ENCODE results near the gene TBC1D30. TPM values are rescaled to one million over a fixed set of nuclear protein-coding genes. Genes with fewer than 3 reads are reported as not detected.

Gene TBC1D30
- total and polyA plus RNA-seq, 4 donors: 0.46 to 2.2 (median 0.70) TPM

DNA sequence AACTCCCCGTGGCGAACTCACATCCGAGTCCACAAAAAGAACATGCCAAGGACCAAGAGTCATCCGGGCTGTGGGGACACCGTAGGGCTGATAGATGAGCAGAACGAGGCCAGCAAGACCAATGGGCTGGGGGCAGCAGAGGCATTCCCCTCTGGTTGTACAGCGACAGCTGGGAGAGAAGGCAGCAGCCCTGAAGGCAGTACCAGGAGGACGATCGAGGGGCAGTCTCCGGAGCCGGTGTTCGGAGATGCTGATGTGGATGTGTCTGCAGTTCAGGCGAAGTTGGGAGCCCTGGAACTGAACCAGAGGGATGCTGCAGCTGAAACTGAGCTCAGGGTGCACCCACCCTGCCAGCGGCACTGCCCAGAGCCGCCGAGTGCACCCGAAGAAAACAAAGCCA, 50.7 kb downstream of the TBC1D30 start:
- Histone ChIP-seq H3K9ac (ENCODE audit: low read depth in 1 of 2, low read length in 2 of 2) (no peak overlapping the region), H3K27me3 (ENCODE audit: control insufficient read depth in 4 of 4, insufficient read depth in 4 of 4, low read length in 3 of 4) (no peaks in the 10 kb centered on the region), H3K27ac (ENCODE audit: low read depth in 1 of 2, low read length in 2 of 2) (no peak overlapping the region), H3K9me3 (ENCODE audit: control insufficient read depth in 4 of 4, low read length in 3 of 4) (no peaks in the 10 kb centered on the region), H3K36me3 (ENCODE audit: control insufficient read depth in 4 of 4, insufficient read depth in 3 of 4, low read depth in 1 of 4, low read length in 3 of 4) (no peaks in the 10 kb centered on the region), H3K4me1 (ENCODE audit: control insufficient read depth in 4 of 4, insufficient read depth in 4 of 4, low read length in 3 of 4) (no peaks in the 10 kb centered on the region), H3K4me3 (ENCODE audit: low read depth in 1 of 3, low read length in 3 of 3) (no peak overlapping the region)
- TF ChIP-seq YY1 (IDR thresholded peaks at IDR 0.05) (no peak), FOXA1 (IDR thresholded peaks at IDR 0.05) (no peak), NR2F2 (IDR thresholded peaks at IDR 0.05) (no peak), SP1 (IDR thresholded peaks at IDR 0.05) (no peak), JUND (IDR thresholded peaks at IDR 0.05) (no peak), HNF4G (IDR thresholded peaks at IDR 0.05) (no peak), EGR1 (IDR thresholded peaks at IDR 0.05; ENCODE audit: low read depth in 2 of 2) (no peak), HNF4A (conservative IDR thresholded peaks at IDR 0.05) (no peak), GABPA (IDR thresholded peaks at IDR 0.05 in 1 of 2, conservative IDR thresholded peaks at IDR 0.05 in 1 of 2) (no peak), RAD21 (IDR thresholded peaks at IDR 0.05) (no peak), TAF1 (conservative IDR thresholded peaks at IDR 0.05) (no peak), RXRA (IDR thresholded peaks at IDR 0.05) (no peak)
- TF ChIP-seq, protein P1, sequence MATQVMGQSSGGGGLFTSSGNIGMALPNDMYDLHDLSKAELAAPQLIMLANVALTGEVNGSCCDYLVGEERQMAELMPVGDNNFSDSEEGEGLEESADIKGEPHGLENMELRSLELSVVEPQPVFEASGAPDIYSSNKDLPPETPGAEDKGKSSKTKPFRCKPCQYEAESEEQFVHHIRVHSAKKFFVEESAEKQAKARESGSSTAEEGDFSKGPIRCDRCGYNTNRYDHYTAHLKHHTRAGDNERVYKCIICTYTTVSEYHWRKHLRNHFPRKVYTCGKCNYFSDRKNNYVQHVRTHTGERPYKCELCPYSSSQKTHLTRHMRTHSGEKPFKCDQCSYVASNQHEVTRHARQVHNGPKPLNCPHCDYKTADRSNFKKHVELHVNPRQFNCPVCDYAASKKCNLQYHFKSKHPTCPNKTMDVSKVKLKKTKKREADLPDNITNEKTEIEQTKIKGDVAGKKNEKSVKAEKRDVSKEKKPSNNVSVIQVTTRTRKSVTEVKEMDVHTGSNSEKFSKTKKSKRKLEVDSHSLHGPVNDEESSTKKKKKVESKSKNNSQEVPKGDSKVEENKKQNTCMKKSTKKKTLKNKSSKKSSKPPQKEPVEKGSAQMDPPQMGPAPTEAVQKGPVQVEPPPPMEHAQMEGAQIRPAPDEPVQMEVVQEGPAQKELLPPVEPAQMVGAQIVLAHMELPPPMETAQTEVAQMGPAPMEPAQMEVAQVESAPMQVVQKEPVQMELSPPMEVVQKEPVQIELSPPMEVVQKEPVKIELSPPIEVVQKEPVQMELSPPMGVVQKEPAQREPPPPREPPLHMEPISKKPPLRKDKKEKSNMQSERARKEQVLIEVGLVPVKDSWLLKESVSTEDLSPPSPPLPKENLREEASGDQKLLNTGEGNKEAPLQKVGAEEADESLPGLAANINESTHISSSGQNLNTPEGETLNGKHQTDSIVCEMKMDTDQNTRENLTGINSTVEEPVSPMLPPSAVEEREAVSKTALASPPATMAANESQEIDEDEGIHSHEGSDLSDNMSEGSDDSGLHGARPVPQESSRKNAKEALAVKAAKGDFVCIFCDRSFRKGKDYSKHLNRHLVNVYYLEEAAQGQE (IDR thresholded peaks at IDR 0.05): no peak
- TF ChIP-seq, protein P2, sequence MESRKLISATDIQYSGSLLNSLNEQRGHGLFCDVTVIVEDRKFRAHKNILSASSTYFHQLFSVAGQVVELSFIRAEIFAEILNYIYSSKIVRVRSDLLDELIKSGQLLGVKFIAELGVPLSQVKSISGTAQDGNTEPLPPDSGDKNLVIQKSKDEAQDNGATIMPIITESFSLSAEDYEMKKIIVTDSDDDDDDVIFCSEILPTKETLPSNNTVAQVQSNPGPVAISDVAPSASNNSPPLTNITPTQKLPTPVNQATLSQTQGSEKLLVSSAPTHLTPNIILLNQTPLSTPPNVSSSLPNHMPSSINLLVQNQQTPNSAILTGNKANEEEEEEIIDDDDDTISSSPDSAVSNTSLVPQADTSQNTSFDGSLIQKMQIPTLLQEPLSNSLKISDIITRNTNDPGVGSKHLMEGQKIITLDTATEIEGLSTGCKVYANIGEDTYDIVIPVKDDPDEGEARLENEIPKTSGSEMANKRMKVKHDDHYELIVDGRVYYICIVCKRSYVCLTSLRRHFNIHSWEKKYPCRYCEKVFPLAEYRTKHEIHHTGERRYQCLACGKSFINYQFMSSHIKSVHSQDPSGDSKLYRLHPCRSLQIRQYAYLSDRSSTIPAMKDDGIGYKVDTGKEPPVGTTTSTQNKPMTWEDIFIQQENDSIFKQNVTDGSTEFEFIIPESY (IDR thresholded peaks at IDR 0.05): no peak
- TF ChIP-seq, protein P3, sequence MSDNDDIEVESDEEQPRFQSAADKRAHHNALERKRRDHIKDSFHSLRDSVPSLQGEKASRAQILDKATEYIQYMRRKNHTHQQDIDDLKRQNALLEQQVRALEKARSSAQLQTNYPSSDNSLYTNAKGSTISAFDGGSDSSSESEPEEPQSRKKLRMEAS (IDR thresholded peaks at IDR 0.05): no peak
- TF ChIP-seq, protein P4, sequence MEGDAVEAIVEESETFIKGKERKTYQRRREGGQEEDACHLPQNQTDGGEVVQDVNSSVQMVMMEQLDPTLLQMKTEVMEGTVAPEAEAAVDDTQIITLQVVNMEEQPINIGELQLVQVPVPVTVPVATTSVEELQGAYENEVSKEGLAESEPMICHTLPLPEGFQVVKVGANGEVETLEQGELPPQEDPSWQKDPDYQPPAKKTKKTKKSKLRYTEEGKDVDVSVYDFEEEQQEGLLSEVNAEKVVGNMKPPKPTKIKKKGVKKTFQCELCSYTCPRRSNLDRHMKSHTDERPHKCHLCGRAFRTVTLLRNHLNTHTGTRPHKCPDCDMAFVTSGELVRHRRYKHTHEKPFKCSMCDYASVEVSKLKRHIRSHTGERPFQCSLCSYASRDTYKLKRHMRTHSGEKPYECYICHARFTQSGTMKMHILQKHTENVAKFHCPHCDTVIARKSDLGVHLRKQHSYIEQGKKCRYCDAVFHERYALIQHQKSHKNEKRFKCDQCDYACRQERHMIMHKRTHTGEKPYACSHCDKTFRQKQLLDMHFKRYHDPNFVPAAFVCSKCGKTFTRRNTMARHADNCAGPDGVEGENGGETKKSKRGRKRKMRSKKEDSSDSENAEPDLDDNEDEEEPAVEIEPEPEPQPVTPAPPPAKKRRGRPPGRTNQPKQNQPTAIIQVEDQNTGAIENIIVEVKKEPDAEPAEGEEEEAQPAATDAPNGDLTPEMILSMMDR (IDR thresholded peaks at IDR 0.05; ENCODE audit: low read depth, low read length, missing input control): no peak
- no peak for DNase-seq (ENCODE audit: low spot score)
- 87% methylated on average over 17 of the region's 17 CpGs for WGBS
